Measurements from ENCODE around the gene GPR137. TPM values are rescaled to one million over a fixed set of nuclear protein-coding genes. Genes with fewer than 3 reads are reported as not detected.

The GPR137 gene
- total and polyA plus RNA-seq, 12 donors = 16.4 to 43.0 (median 24.3) TPM

DNA sequence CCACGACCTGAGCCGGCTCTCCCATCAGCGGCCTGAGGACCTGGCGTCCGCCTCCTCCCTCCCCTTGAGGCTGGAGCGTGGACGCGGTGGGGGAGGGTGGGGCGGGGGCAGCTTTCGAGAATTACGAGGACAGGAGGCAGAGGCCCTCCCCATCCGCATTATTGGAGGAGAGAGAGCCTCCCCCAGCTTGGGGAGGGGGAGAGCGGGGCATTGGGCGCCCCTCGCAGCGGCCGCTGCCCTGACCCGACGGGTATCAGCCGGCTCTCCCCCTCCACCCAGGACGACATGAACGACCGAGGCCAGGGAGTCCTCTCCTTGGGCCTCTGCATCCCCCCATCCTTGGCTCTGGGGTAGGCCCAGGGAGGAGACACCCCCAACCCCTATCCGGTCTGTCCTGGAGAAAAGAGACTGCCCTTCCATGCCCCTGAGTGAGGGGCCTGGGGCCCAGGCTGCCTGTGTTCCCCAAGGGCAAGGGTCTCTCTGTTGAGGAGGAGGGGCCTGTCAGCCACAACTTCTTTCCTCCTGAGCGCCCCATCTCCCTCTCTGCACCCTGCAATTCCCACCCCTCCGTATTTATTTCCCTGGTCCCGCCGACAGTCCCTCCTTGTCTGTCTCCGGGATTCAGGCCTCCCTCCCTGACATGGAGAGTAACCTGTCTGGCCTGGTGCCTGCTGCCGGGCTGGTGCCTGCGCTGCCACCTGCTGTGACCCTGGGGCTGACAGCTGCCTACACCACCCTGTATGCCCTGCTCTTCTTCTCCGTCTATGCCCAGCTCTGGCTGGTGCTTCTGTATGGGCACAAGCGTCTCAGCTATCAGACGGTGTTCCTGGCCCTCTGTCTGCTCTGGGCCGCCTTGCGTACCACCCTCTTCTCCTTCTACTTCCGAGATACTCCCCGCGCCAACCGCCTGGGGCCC lies 495 bp downstream of the GPR137 start:
- peak in 3 of 8 donors; percentile 1 to 9 (median 1) for ATAC-seq
- intact Hi-C loops (cut with DNase I) = loop anchor here in 5 of 10 donors (1.0 to 2.0 kb wide), 3 partner anchors 15 to 19 kb away; partner anchors contain the start of gene ESRRA (in 2 of the 5)
- Histone ChIP-seq H3K27me3 (peaks cover 3 to 16% (median 13%) of the 10 kb centered on the region in 7 donors), H3K27ac (peak overlapping the region; percentile 84 to 99 (median 95)), H3K9me3 (no peaks in the 10 kb centered on the region), H3K4me1 (peaks cover 14 to 48% (median 31%) of the 10 kb centered on the region in 9 donors), H3K36me3 (peaks cover 0 to 30% (median 0%) of the 10 kb centered on the region in 9 donors), H3K4me3 (peak overlapping the region; percentile 39 to 91 (median 74))
- TF ChIP-seq, protein P1, sequence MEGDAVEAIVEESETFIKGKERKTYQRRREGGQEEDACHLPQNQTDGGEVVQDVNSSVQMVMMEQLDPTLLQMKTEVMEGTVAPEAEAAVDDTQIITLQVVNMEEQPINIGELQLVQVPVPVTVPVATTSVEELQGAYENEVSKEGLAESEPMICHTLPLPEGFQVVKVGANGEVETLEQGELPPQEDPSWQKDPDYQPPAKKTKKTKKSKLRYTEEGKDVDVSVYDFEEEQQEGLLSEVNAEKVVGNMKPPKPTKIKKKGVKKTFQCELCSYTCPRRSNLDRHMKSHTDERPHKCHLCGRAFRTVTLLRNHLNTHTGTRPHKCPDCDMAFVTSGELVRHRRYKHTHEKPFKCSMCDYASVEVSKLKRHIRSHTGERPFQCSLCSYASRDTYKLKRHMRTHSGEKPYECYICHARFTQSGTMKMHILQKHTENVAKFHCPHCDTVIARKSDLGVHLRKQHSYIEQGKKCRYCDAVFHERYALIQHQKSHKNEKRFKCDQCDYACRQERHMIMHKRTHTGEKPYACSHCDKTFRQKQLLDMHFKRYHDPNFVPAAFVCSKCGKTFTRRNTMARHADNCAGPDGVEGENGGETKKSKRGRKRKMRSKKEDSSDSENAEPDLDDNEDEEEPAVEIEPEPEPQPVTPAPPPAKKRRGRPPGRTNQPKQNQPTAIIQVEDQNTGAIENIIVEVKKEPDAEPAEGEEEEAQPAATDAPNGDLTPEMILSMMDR (IDR thresholded peaks at IDR 0.05) = no peak
- WGBS, 2 donors = 25 to 36% methylated on average over 29 to 40 of the region's 40 CpGs
- no peak for DNase-seq

DNA sequence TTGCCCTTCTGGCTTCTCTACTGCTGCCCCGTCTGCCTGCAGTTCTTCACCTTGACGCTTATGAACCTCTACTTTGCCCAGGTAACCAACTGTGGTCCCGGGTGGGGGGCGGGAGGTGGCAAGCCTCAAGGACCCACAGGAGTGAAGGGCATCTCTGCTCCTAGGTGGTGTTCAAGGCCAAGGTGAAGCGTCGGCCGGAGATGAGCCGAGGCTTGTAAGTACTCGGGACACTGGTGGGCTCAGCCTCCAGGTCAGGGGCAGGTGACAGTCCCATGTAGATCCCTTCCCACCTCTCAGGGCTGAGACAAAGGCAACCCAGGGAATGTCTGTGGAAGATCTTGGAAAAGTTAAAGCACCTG lies 1.1 kb downstream of the GPR137 start:
- Histone ChIP-seq H3K4me3 (no peak overlapping the region), H3K9me3 (no peaks in the 10 kb centered on the region), H3K4me1 (peaks cover 18 to 46% (median 34%) of the 10 kb centered on the region in 9 donors), H3K27me3 (peaks cover 9 to 22% (median 20%) of the 10 kb centered on the region in 7 donors), H3K27ac (no peak overlapping the region), H3K36me3 (peaks cover 0 to 23% (median 0%) of the 10 kb centered on the region in 9 donors)
- TF ChIP-seq, protein P1 (IDR thresholded peaks at IDR 0.05) = no peak
- ATAC-seq (no peak), DNase-seq (no peak)
- 91 to 92% methylated on average over 9 of the region's 9 CpGs for WGBS, 2 donors
- intact Hi-C loops (cut with DNase I) = no loop called here

DNA sequence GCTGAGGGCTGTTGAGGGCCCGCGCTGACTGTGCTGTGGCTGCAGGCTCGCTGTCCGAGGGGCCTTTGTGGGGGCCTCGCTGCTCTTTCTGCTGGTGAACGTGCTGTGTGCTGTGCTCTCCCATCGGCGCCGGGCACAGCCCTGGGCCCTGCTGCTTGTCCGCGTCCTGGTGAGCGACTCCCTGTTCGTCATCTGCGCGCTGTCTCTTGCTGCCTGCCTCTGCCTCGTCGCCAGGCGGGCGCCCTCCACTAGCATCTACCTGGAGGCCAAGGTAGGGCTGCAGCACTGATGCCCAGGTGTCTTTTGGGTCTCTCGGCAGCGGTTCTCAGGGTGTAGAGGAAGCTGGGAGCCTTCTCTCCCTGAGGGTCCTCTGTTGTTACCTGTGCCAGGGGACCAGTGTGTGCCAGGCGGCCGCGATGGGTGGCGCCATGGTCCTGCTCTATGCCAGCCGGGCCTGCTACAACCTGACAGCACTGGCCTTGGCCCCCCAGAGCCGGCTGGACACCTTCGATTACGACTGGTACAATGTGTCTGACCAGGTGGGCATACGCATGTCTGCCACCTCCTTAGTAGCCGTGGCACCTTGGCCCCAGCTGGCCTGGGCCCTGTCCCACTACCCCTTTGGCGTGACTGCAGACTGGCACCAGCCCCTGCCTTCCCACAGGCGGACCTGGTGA lies 2.2 kb downstream of the GPR137 start:
- no peaks in the 10 kb centered on the region for H3K9me3 ChIP-seq
- ATAC-seq = no peak
- intact Hi-C loops (cut with DNase I) = no loop called here
- H3K4me1 ChIP-seq = peaks cover 18 to 46% (median 39%) of the 10 kb centered on the region in 9 donors
- no peak for DNase-seq
- H3K36me3 ChIP-seq = peaks cover 0 to 13% (median 0%) of the 10 kb centered on the region in 9 donors
- TF ChIP-seq, protein P1 (IDR thresholded peaks at IDR 0.05) = no peak
- H3K27ac ChIP-seq = no peak overlapping the region
- WGBS, 2 donors = 95 to 97% methylated on average over 33 of the region's 33 CpGs
- peaks cover 17 to 32% (median 30%) of the 10 kb centered on the region in 7 donors for H3K27me3 ChIP-seq
- H3K4me3 ChIP-seq = no peak overlapping the region

DNA sequence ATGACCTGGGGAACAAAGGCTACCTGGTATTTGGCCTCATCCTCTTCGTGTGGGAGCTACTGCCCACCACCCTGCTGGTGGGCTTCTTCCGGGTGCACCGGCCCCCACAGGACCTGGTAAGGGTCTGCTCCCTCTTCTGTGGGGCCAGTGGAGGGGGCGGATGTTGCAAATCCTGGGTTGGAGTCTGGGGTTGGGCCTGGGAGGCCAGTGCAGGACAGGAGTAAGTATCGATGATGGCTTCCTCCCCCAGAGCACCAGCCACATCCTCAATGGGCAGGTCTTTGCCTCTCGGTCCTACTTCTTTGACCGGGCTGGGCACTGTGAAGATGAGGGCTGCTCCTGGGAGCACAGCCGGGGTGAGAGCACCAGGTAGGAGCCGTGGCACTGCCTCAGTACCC lies 2.7 kb downstream of the GPR137 start:
- ATAC-seq = no peak
- H3K27ac ChIP-seq = no peak overlapping the region
- H3K27me3 ChIP-seq = peaks cover 17 to 38% (median 35%) of the 10 kb centered on the region in 7 donors
- DNase-seq = no peak
- 94 to 96% methylated on average over 9 of the region's 9 CpGs for whole genome bisulfite sequencing, 2 donors
- TF ChIP-seq, protein P1 (IDR thresholded peaks at IDR 0.05) = no peak
- peaks cover 18 to 41% (median 35%) of the 10 kb centered on the region in 9 donors for H3K4me1 ChIP-seq
- peaks cover 0 to 8% (median 0%) of the 10 kb centered on the region in 9 donors for H3K36me3 ChIP-seq
- intact Hi-C loops (cut with DNase I) = no loop called here
- H3K4me3 ChIP-seq = no peak overlapping the region
- H3K9me3 ChIP-seq = no peaks in the 10 kb centered on the region

Data from heart right ventricle (tissue), 16 donors.